ENCODE data around the gene DDX6.
"Not testable (repeated sequence)": the region's sequence is repeated elsewhere in the genome, so short reads cannot be mapped to it uniquely, and the experiment has no call there.

The DDX6 gene

DNA sequence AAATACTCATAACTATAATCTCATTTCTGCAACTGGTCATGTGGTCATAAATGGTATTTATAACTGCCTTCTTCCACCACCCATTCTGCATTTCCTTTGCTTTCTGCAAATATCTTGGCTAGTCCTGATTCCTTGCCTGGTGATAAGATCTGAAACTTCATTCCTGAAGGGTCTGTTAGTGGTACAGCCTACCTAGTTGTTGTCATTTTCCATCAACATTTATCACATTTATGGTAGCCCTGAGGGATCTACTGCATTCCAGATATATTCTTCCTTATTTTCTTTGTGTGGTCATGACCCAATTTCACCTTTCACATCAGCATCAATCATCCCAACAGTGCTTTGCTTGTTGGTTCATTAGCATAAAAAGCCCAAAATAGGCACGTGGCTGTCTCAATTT lies 50.1 kb downstream of the DDX6 start:
- no peak for DNase-seq (ENCODE audit: low read depth)

DNA sequence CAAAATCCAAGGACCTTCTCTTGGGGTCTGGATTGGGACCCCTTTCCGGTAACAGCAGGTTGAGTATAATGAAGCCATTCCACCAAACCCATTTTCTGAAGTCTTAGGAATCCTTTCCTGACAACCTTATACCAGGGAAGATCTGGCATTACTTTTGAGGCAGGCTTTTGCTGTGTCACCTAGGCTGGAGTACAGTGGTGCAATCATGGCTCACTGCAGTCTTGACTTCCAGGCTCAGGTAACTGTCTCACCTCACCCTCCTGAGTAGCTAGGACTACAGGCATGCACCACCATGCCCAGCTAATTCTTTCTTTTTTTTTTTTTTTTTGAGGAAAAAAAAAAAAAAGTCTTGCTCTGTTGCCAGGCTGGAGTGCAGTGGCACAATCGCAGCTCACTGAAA lies 55.8 kb downstream of the DDX6 start:
- no peak for DNase-seq (ENCODE audit: low read depth)

DNA sequence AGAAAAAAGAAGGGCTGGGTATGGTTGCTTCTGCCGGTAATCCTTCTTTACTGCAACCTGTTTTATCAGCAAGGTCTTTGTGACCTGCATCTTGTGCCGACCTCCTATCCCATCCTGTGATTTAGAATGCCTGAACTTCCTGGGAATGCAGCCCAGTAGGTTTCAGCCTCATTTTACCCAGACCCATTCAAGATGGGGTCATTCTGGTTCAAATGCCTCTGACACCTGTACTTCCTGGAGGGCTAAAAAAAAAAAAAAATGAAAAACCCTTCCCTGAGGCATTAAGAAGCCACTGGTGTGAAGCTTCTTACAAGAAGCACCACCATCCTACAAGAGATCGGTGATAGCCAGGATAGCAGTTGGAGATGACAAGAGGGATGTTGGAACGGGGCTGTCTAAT lies 56.9 kb downstream of the DDX6 start:
- DNase-seq (ENCODE audit: low read depth), result no peak

- not testable (repeated sequence) for DNase-seq (ENCODE audit: low read depth)
Measured at GRCh38 chr11:118729753-118730152, 61.2 kb downstream of the DDX6 start.

GRCh38 chr11:118728112-118728511 lies 62.9 kb downstream of the DDX6 start:
- DNase-seq (ENCODE audit: low read depth), result not testable (repeated sequence)

GRCh38 chr11:118727721-118728066 lies 63.3 kb downstream of the DDX6 start:
- DNase-seq (ENCODE audit: low read depth), result not testable (repeated sequence)

DNA sequence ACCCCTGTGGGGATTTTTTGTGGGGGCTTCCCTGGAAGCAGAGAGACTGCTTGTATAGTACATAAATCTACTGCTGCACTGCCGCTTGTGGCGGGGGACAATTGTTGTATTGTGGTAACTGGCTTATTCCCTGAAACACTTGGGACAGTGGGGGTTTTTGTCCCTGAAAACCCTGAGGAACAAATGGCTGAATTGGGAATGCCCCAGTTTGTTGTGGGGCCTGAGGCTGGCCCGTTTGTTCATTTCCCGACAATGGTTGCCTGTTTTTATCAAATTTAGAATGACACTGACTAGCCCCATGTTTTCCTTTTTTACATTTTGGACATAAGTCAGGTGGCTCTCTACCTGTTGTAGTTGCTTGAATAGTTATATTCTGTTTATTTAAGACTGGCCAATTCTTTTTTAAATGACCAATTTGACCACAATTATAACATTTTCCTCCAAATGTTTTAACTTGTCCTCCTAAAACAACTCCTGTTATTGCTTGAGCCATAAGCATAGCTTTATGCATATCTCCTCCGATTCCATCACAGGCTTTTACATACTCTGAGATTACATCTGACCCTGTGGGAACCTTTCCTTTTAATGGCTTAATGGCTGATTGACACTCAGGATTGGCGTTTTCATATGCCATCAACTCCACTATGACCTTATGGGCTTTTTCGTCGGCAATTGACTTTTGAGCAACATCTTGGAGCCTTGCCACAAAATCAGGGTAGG lies 63.8 kb downstream of the DDX6 start:
- not testable (repeated sequence) for DNase-seq (ENCODE audit: low read depth)

- not testable (repeated sequence) for DNase-seq (ENCODE audit: low read depth)
Measured at GRCh38 chr11:118721478-118722015, 69.4 kb downstream of the DDX6 start.

DNA sequence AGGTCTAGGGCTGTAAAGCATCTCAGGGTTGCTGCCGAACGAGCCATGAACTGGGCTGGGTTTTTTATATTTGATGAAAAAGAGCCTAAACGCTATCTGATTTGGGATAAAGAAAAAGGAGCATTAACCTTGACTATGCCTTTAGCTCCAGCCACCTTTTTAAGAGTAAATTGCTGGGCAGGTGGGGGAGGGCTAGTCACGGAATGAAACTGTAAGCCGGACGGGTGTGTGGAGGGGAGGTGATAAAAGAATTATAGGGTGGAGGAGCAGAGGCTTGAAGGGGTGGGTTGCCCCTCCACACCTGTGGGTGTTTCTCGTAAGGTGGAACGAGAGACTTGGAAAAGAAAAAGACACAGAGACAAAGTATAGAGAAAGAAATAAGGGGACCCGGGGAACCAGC lies 70.2 kb downstream of the DDX6 start:
- DNase-seq (ENCODE audit: low read depth), result not testable (repeated sequence)

GRCh38 chr11:118720078-118720477 lies 70.9 kb downstream of the DDX6 start:
- not testable (repeated sequence) for DNase-seq (ENCODE audit: low read depth)

GRCh38 chr11:118718562-118718961 lies 72.4 kb downstream of the DDX6 start:
- DNase-seq (ENCODE audit: low read depth), result not testable (repeated sequence)

DNA sequence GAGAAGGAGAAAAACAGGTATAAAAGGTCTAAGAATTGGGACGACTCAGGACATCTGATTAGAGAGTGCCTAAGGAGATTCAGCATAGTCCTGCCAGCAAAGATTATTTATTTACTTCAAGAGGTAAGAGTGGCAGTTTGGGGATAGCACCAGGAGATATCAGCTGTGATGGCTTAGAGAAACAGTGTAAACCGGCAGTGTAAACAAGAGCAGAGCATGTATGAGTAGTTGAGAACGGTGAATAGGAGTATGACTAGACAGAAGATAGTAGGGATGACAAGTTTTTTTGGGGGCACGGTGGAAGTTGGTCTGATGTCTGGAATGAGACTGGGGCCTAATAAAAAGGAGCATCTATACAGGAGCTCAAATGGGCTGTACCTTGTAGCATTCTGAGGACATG lies 73.2 kb downstream of the DDX6 start:
- DNase-seq (ENCODE audit: low read depth), result not testable (repeated sequence)

- DNase-seq (ENCODE audit: low read depth), result not testable (repeated sequence)
Measured at GRCh38 chr11:118717221-118717620, 73.7 kb downstream of the DDX6 start.

GRCh38 chr11:118715837-118716260 lies 75.1 kb downstream of the DDX6 start:
- no peak for DNase-seq (ENCODE audit: low read depth)

DNA sequence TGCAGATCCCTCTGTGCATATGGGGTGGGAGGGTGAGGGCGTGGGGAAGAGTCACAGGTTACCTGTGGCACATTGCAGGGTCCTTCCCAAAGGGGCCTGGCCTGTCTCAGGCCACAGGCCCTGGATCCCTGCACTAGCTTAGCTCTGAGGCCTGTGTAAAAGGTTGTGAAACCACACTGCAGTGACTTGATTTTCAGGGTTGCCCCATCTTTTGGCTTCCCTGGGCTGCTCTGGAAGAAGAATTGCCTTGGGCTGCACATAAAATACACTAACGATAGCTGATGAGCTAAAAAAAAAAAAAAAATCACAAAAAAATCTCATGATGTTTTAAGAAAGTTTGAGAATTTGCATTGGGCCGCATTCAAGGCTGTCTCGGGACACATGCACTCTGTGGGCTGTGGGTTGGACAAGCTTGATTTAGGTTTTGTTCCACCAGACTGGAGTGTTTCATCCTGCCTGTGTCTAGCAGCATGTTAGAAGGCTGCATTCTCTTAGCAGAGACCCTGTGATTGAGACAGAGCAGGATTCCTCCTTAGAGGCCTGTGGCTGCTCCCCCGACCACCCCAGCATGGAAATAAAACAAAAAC lies 75.6 kb downstream of the DDX6 start:
- DNase-seq (ENCODE audit: low read depth), result no peak

DNA sequence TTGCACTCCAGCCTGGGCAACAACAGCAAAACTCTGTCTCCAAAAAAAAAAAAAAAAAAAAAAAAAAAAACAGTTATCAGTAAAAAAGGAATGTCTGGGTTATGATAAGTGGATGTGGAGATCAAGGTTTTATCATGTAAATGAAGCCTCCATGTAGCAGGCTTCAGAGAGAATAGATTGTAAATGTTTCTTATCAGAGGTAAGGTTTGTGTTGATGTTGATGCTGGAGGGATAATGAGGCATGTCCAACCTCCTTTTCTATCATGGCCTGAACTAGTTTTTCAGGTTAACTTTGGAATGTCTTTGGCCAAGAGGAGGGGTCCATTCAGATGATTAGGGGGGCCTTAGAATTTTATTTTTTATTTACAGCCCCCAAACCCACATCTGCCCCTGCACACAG lies 76.1 kb downstream of the DDX6 start:
- DNase-seq (ENCODE audit: low read depth), result no peak

DNA sequence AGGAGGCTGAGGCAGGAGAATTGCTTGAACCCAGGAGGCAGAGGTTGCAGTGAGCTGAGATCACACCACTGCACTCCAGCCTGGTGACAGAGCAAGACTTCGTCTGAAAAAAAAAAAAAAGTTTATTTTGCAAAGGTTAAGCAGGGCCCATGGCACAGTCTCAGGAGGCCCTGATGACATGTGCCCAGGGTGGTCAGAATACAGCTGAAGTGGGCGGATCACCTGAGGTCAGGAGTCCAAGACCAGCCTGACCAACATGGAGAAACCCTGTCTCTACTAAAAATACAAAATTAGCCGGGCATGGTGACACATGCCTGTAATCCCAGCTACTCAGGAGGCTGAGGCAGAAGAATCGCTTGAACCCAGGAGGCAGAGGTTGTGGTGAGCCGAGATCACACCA lies 76.5 kb downstream of the DDX6 start:
- not testable (repeated sequence) for DNase-seq (ENCODE audit: low read depth)

DNA sequence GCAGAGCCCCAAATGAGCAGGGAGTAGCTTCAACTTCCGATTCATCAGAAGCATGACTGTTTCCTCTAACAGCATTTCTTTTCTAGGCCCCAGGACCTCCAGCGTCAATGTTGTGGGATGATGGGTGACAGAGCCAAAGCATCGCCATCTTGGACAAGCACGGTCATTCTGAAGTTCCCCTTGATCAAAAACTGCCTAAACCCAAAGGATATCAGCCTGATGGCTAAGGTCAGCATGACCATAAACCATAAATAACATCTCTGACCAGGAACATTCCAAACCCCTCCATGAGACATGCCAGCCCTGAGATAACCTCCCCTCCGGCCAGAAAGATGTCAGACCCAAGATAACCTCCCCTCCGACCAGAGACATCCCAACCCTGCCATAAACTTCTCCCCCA lies 82.7 kb downstream of the DDX6 start:
- DNase-seq (ENCODE audit: low read depth), result no peak

DNA sequence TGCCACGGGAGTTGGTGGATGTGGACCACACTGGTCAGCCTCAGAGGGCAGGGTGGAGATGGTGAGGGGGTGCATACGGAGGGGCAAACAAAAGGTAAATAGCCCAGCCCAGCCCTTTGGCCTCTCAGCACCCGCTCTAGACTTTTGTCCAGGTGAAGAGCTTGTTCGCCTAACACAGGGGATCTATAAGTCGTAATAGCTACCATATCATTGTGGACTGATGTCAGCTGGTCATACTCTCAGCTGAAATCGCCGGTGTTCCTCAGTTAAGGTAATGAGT lies 84.5 kb downstream of the DDX6 start:
- DNase-seq (ENCODE audit: low read depth), result no peak

DNA sequence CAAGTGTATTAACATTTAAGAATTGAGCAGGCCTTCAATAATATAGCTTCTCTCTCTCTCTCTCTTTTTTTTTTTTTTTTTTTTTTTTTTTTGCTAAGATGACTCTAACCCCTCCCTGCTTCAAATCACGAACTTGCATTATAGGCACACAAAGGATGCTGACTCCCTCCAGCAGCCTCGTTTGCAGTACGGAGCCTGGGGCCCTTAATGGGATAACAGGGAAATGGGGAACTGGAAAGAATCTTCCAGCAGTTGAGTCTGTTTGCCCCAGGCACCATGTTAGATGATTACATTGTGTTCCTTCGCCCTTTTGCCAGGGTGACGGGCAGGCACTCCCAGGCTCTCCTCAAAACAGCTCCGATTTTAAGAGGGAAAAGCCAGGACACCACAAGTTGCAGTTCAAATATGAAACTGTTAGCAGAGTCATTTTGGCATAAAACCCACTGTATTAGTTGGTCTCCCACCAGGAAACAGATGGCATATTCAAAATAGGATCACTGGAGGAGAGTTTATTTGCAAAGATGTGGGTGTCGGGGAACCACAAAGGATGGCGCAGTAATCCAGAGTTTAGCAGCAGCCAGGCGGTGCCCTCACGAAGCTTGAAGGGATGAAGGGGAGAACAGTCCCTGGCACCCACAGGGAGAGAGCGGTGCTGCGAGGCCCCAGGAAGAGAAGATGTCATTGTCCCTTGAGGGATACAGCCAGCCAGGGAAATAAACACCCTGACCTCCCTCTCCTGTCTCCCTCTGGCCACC lies 85.0 kb downstream of the DDX6 start:
- no peak for DNase-seq (ENCODE audit: low read depth)

GRCh38 chr11:118705111-118705741 lies 85.7 kb downstream of the DDX6 start:
- no peak for DNase-seq (ENCODE audit: low read depth)

DNA sequence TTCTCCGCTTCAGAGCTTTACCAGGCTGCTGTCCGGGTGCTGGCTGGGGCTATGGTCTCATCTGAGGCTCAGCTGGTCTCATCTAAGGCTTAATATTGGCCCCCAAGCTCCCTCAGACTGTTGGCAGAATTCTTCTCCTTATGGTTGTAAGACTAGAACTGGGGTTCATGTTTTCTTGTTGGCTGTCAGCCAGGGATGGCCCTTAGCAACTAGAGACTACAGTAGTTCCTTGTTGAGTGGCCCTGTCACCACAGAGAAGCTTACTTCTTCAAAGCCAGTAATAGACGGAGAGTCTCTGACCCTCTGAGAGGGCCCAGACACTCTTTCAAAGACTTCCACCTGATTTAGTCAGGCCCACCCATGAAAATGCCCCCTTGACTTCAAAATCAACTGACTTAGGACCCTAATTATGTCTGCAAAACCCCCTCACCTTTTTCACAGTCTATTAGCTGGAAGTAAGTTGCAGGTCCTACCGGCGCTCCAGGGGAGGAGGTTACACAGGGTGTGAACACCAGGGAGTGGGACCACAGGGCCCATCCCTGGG lies 87.3 kb downstream of the DDX6 start:
- DNase-seq (ENCODE audit: low read depth), result no peak

All from GM04503 (cell line).